Osteoblast (primary cell): ENCODE measurements around the gene BEST4. TPM values are rescaled to one million over a fixed set of nuclear protein-coding genes. Genes with fewer than 3 reads are reported as not detected.
"Not testable (repeated sequence)": the region's sequence is repeated elsewhere in the genome, so short reads cannot be mapped to it uniquely, and the experiment has no call there.

Experiments used
- DNase-seq: peaks from one replicate; pipeline ENCODE4 v3.0.0; 2011; ENCODE audit warnings: low spot score, mixed read lengths; ENCODE audit not compliant: insufficient read length; ENCODE audit errors: missing footprints
- H2AFZ ChIP-seq: 2 replicates; pipeline ENCODE4 v1.6.0; 2011; ENCODE audit warnings: mild to moderate bottlenecking, low read length
- H3K27ac ChIP-seq: 2 replicates; pipeline ENCODE4 v1.5.1; 2011; ENCODE audit warnings: mild to moderate bottlenecking, low read depth, low read length, moderate library complexity
- H3K27me3 ChIP-seq: 2 replicates; pipeline ENCODE4 v1.6.0; 2012; ENCODE audit warnings: mild to moderate bottlenecking, control low read depth, inconsistent platforms, low read length, moderate library complexity; ENCODE audit not compliant: insufficient read depth
- H3K36me3 ChIP-seq: 2 replicates; pipeline ENCODE4 v1.5.1; 2011; ENCODE audit warnings: mild to moderate bottlenecking, low read length, control low read depth, moderate library complexity; ENCODE audit not compliant: insufficient read depth
- H3K4me1 ChIP-seq: 2 replicates; pipeline ENCODE4 v1.5.1; 2011; ENCODE audit warnings: mild to moderate bottlenecking, low read length, control low read depth, moderate library complexity; ENCODE audit not compliant: insufficient read depth
- H3K4me2 ChIP-seq: 2 replicates; pipeline ENCODE4 v1.6.0; 2011; ENCODE audit warnings: mild to moderate bottlenecking, low read length; ENCODE audit not compliant: insufficient read depth
- H3K4me3 ChIP-seq: fragments of 200-600 bp; sonication (generic); 3 replicates; pipeline ENCODE4 v1.5.1; 2012; ENCODE audit warnings: mild to moderate bottlenecking, low read length, inconsistent platforms; ENCODE audit not compliant: insufficient read depth
- H3K79me2 ChIP-seq: 2 replicates; pipeline ENCODE4 v1.6.0; 2012; ENCODE audit warnings: mild to moderate bottlenecking, low read length, control low read depth, inconsistent platforms; ENCODE audit not compliant: insufficient read depth
- H3K9me3 ChIP-seq: 2 replicates; pipeline ENCODE4 v1.5.1; 2011; ENCODE audit warnings: low read depth, low read length, control low read depth
- H4K20me1 ChIP-seq: 2 replicates; pipeline ENCODE4 v1.6.0; 2012; ENCODE audit warnings: mild to moderate bottlenecking, low read length, control low read depth; ENCODE audit not compliant: insufficient read depth
- total RNA-seq: library from RNA; depleted of rRNA; stranded (reverse); fragments of >200 nt; gene quantifications from 2 replicates; pipeline ENCODE4 v1.2.3, GENCODE V29; 2012
- TF ChIP-seq, protein P1 (sequence below): IDR thresholded peaks from 2 replicates; pipeline ENCODE4 v1.5.1; 2011; ENCODE audit warnings: mild to moderate bottlenecking, low read depth, low read length, moderate library complexity; ENCODE audit errors: extremely low read depth

BEST4 gene
- total RNA-seq, 1 donor = not detected

DNA sequence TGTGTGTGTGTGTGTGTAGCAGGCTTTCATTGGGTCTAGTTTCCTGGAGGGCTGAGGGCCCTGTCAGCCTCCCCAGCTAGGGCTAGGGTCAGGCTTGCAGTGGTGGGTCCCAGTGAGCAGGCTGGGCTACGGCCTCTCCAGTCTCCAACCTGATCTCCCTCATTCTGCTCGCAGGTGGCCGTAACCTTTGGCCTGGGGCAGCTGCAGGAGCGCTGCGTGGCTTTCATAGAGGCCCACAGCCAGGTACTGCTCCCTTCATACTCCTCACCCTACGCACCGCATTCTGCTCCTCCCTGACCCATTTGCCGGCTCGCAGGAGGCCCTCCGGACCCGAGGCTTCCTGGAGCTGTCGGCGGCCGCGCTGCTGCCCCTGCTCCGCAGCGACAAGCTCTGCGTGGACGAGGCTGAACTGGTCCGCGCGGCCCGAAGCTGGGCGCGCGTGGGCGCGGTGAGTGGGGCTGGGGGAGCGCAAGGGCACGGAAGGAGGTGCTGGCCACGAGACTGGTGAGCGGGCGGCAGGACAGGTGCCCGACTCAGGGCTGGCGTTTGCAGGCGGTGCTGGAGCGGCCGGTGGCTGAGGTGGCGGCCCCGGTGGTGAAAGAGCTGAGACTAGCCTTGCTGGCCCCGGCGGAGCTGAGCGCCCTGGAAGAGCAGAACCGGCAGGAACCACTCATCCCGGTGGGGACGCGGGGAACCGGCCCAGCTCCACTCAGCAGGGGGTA is 25.0 kb upstream of the BEST4 start:
- Histone ChIP-seq H3K79me2 (peaks cover 18% of the 10 kb centered on the region), H4K20me1 (peaks cover 2% of the 10 kb centered on the region), H3K27me3 (no peaks in the 10 kb centered on the region), H3K4me2 (peak overlapping the region; percentile 66), H3K4me1 (peaks cover 62% of the 10 kb centered on the region), H2AFZ (no peak overlapping the region), H3K4me3 (no peak overlapping the region), H3K36me3 (peaks cover 30% of the 10 kb centered on the region), H3K9me3 (no peaks in the 10 kb centered on the region), H3K27ac (no peak overlapping the region)
- DNase-seq = peak; percentile 80
- TF ChIP-seq, protein P1, sequence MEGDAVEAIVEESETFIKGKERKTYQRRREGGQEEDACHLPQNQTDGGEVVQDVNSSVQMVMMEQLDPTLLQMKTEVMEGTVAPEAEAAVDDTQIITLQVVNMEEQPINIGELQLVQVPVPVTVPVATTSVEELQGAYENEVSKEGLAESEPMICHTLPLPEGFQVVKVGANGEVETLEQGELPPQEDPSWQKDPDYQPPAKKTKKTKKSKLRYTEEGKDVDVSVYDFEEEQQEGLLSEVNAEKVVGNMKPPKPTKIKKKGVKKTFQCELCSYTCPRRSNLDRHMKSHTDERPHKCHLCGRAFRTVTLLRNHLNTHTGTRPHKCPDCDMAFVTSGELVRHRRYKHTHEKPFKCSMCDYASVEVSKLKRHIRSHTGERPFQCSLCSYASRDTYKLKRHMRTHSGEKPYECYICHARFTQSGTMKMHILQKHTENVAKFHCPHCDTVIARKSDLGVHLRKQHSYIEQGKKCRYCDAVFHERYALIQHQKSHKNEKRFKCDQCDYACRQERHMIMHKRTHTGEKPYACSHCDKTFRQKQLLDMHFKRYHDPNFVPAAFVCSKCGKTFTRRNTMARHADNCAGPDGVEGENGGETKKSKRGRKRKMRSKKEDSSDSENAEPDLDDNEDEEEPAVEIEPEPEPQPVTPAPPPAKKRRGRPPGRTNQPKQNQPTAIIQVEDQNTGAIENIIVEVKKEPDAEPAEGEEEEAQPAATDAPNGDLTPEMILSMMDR = no peak

DNA sequence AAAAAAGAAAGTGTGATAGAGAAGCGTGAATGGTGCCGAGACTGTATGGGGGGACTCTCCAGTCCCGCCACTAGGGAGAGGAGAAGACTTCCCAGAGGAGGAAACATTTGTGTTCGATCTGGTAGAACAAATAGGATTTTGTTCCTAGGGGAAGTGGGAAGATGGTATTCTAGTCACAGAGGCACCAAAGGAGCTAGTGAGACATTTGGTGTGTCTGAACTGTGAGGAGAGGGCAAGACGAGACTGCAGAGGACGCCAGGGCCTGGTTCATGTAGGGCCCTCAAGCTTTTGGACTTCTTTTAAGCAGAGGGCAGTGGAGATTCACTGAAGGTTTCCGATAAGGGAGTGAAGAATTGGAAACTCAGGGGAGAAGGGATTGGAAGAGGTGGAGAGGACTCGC is 23.3 kb upstream of the BEST4 start:
- H3K27ac ChIP-seq = peak overlapping the region; percentile 99

DNA sequence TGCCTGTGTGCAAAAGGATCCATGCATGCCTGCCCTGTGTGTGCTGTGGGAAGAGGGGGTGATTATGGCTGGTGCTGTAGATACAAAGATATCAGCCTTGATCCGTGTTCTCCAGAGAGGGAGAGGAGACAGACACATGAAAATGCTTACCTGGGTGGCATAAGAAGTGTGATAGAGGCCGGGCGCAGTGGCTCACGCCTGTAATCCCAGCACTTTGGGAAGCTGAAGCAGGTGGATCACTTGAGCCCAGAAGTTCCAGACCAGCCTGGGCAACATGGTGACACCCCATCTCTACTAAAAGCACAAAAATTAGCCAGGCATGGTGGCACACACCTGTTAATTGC is 22.8 kb upstream of the BEST4 start:
- Histone ChIP-seq H3K4me1 (peaks cover 84% of the 10 kb centered on the region), H3K36me3 (peaks cover 36% of the 10 kb centered on the region)
- not testable (repeated sequence) for H3K4me3 ChIP-seq

More for the DNA sequence above, 23.3 kb upstream of the BEST4 start:
- Histone ChIP-seq H4K20me1 (peaks cover 2% of the 10 kb centered on the region), H3K4me3 (peak overlapping the region; percentile 5), H3K4me2 (peak overlapping the region; percentile 55), H3K4me1 (peaks cover 79% of the 10 kb centered on the region), H3K36me3 (peaks cover 35% of the 10 kb centered on the region), H3K27me3 (no peaks in the 10 kb centered on the region), H2AFZ (no peak overlapping the region), H3K79me2 (peaks cover 18% of the 10 kb centered on the region), H3K9me3 (no peaks in the 10 kb centered on the region)
- TF ChIP-seq, protein P1 = no peak
- peak; percentile 80 for DNase-seq

DNA sequence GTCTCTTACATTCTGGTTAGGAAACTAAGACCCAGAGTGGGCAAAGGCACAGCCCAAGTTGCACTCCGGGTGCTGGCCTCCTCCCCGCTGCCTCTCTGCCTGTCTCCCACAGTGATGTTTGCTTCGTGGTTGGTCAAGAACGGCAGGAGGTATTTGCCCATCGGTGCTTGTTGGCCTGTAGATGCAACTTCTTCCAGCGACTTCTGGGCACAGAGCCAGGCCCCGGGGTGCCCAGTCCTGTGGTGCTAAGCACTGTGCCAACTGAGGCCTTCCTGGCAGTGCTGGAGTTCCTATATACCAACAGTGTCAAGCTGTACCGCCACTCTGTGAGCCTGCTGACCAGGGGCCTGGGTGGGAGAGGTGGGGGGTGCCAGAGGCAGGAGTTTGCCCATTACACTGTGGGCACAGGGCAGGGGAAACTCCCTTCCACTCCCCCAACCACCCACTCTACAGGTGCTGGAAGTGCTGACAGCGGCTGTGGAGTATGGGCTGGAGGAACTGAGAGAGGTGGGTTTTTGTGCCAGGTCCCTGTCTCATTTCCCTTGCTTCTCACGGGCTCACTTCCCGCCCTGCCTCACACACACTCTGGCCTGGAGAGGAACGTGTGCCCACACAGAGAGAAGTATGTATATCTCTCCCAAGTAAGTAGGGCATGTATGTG is 22.3 kb upstream of the BEST4 start:
- Histone ChIP-seq H3K9me3 (no peaks in the 10 kb centered on the region), H3K4me3 (peak overlapping the region; percentile 55)

More for the DNA sequence above, 22.8 kb upstream of the BEST4 start:
- not testable (repeated sequence) for H3K27me3 ChIP-seq, H2AFZ ChIP-seq, H4K20me1 ChIP-seq, H3K9me3 ChIP-seq
- peaks cover 18% of the 10 kb centered on the region for H3K79me2 ChIP-seq
- DNase-seq = peak; percentile 75
- H3K4me2 ChIP-seq = peak overlapping the region; percentile 56
- H3K27ac ChIP-seq = peak overlapping the region; percentile 99

More for the DNA sequence above, 22.3 kb upstream of the BEST4 start:
- DNase-seq = peak; percentile 83
- peaks cover 2% of the 10 kb centered on the region for H4K20me1 ChIP-seq
- H3K27me3 ChIP-seq = no peaks in the 10 kb centered on the region
- H3K4me1 ChIP-seq = peaks cover 81% of the 10 kb centered on the region
- H3K27ac ChIP-seq = peak overlapping the region; percentile 99
- TF ChIP-seq, protein P1 = no peak
- peak overlapping the region; percentile 56 for H3K4me2 ChIP-seq
- H2AFZ ChIP-seq = no peak overlapping the region
- H3K36me3 ChIP-seq = peaks cover 37% of the 10 kb centered on the region
- peaks cover 21% of the 10 kb centered on the region for H3K79me2 ChIP-seq
